ENCODE data around the gene KCND2.

Gene KCND2

DNA sequence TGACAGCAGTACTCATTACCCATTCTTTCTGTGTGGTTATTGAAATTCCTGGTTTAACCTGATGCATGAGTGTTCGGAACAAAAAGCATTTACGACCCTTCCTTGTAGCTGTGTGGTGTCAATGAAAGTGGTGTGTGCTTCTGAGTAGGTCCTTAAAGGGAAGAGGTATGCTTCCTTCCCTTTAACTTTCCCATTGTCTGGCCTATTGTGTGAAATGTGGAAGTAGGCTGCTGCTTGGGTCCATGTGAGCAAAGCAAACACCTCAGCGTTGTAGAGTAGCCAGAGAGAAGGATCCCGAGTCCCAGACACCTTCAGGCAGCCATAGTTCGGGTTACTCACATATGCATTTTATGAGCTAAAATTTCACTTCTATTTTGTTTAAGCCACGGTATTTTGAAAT lies 510.3 kb downstream of the KCND2 start:
- Histone ChIP-seq H3K4me1 (ENCODE audit: insufficient read depth, low read length, severe bottlenecking) (no peaks in the 10 kb centered on the region), H3K4me3 (ENCODE audit: low read depth, low read length, poor library complexity, severe bottlenecking) (no peak overlapping the region), H3K27ac (ENCODE audit: low read depth, low read length, poor library complexity, severe bottlenecking) (no peak overlapping the region), H2AFZ (ENCODE audit: low read length) (no peak overlapping the region), H3K9me3 (ENCODE audit: low read length) (no peaks in the 10 kb centered on the region), H3F3A (ENCODE audit: insufficient read depth, low read length) (no peaks in the 10 kb centered on the region), H3K79me2 (ENCODE audit: insufficient read depth, low read length) (no peaks in the 10 kb centered on the region), H3K9ac (ENCODE audit: low read length) (no peak overlapping the region), H4K20me1 (ENCODE audit: insufficient read depth, low read length) (no peaks in the 10 kb centered on the region), H3K9me2 (ENCODE audit: low read depth, low read length) (no peaks in the 10 kb centered on the region), H3K27me3 (ENCODE audit: insufficient read depth, low read length) (peaks cover 5% of the 10 kb centered on the region; the same call in 1 of the 2 replicates), H3K36me3 (ENCODE audit: insufficient read depth, low read length) (no peaks in the 10 kb centered on the region), H3K4me2 (ENCODE audit: low read length) (no peak overlapping the region)
- TF ChIP-seq, protein P1, sequence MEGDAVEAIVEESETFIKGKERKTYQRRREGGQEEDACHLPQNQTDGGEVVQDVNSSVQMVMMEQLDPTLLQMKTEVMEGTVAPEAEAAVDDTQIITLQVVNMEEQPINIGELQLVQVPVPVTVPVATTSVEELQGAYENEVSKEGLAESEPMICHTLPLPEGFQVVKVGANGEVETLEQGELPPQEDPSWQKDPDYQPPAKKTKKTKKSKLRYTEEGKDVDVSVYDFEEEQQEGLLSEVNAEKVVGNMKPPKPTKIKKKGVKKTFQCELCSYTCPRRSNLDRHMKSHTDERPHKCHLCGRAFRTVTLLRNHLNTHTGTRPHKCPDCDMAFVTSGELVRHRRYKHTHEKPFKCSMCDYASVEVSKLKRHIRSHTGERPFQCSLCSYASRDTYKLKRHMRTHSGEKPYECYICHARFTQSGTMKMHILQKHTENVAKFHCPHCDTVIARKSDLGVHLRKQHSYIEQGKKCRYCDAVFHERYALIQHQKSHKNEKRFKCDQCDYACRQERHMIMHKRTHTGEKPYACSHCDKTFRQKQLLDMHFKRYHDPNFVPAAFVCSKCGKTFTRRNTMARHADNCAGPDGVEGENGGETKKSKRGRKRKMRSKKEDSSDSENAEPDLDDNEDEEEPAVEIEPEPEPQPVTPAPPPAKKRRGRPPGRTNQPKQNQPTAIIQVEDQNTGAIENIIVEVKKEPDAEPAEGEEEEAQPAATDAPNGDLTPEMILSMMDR (IDR thresholded peaks at IDR 0.05; ENCODE audit: low read length) = no peak

DNA sequence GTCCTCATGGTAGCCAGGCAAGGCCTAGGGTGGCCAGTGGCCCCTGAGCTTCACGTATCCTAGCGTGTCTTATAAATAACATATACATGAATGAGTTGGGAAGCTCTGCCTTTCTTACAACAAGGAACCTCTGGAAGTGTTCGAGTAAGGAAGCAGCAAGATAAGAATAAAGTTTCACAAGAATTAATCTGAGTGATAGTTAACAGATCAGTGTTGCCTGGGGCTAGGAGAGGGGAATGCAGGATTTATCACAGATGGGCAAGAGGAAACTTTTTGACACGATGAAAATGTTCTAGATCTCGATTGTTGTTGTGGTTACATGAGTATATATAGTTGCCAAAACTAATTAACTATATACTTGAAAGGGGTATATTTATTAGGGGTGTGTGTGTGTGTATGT lies 510.7 kb downstream of the KCND2 start:
- Histone ChIP-seq H2AFZ (ENCODE audit: low read length) (no peak overlapping the region), H3K9ac (ENCODE audit: low read length) (no peak overlapping the region), H3K4me3 (ENCODE audit: low read depth, low read length, poor library complexity, severe bottlenecking) (no peak overlapping the region), H3K27me3 (ENCODE audit: insufficient read depth, low read length) (peaks cover 5% of the 10 kb centered on the region; the same call in 1 of the 2 replicates), H3K4me2 (ENCODE audit: low read length) (no peak overlapping the region), H3K36me3 (ENCODE audit: insufficient read depth, low read length) (no peaks in the 10 kb centered on the region), H3K79me2 (ENCODE audit: insufficient read depth, low read length) (no peaks in the 10 kb centered on the region), H3K9me2 (ENCODE audit: low read depth, low read length) (no peaks in the 10 kb centered on the region), H3K4me1 (ENCODE audit: insufficient read depth, low read length, severe bottlenecking) (no peaks in the 10 kb centered on the region), H3F3A (ENCODE audit: insufficient read depth, low read length) (no peaks in the 10 kb centered on the region), H3K27ac (ENCODE audit: low read depth, low read length, poor library complexity, severe bottlenecking) (no peak overlapping the region), H3K9me3 (ENCODE audit: low read length) (no peaks in the 10 kb centered on the region), H4K20me1 (ENCODE audit: insufficient read depth, low read length) (no peaks in the 10 kb centered on the region)
- TF ChIP-seq EZH2 (IDR thresholded peaks at IDR 0.05; ENCODE audit: borderline replicate concordance, low read length) = no peak
- TF ChIP-seq, protein P1 (IDR thresholded peaks at IDR 0.05; ENCODE audit: low read length) = no peak

DNA sequence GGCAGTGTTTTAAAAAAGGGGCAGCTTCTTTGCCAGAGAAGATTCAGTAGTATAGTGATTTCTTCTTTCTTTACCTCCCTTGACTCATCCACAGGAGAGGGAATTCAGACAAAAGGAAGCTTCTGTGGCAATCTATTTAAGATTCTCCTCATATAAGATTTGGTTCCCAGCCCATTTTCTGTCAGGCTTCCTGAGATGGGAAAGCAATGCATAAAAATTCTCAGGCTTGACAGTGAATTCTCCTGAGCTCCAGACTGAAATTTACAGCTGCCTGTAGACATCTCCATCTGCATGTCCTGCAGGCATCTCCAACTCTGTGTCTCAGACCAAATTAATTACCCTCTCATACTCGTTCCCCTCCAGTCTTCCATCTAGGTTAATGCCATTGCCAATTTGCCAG lies 512.1 kb downstream of the KCND2 start:
- Histone ChIP-seq H3K4me3 (ENCODE audit: low read depth, low read length, poor library complexity, severe bottlenecking) (no peak overlapping the region), H4K20me1 (ENCODE audit: insufficient read depth, low read length) (no peaks in the 10 kb centered on the region), H3K27me3 (ENCODE audit: insufficient read depth, low read length) (peaks cover 5% of the 10 kb centered on the region; the same call in 1 of the 2 replicates), H3K4me1 (ENCODE audit: insufficient read depth, low read length, severe bottlenecking) (no peaks in the 10 kb centered on the region), H3K27ac (ENCODE audit: low read depth, low read length, poor library complexity, severe bottlenecking) (no peak overlapping the region), H3K79me2 (ENCODE audit: insufficient read depth, low read length) (no peaks in the 10 kb centered on the region), H3F3A (ENCODE audit: insufficient read depth, low read length) (no peaks in the 10 kb centered on the region), H2AFZ (ENCODE audit: low read length) (no peak overlapping the region), H3K9me3 (ENCODE audit: low read length) (no peaks in the 10 kb centered on the region), H3K9me2 (ENCODE audit: low read depth, low read length) (no peaks in the 10 kb centered on the region), H3K36me3 (ENCODE audit: insufficient read depth, low read length) (no peaks in the 10 kb centered on the region), H3K9ac (ENCODE audit: low read length) (no peak overlapping the region), H3K4me2 (ENCODE audit: low read length) (no peak overlapping the region)
- no peak for TF ChIP-seq EZH2 (IDR thresholded peaks at IDR 0.05; ENCODE audit: borderline replicate concordance, low read length)
- TF ChIP-seq, protein P1 (IDR thresholded peaks at IDR 0.05; ENCODE audit: low read length) = no peak
